Fibroblast of villous mesenchyme (primary cell): ENCODE measurements around the gene STK32C. TPM values are rescaled to one million over a fixed set of nuclear protein-coding genes. Genes with fewer than 3 reads are reported as not detected.

Source experiments
- DNase-seq: peaks from one replicate; pipeline ENCODE4 v3.0.0-alpha.2; 2010; ENCODE audit warnings: low read depth
- H3K4me3 ChIP-seq: 2 replicates; pipeline ENCODE4 v1.5.1; 2011; ENCODE audit warnings: low read depth, mild to moderate bottlenecking, low read length
- CTCF ChIP-seq: IDR thresholded peaks from 2 replicates; pipeline ENCODE4 v1.5.1; 2012; ENCODE audit warnings: low read depth, mild to moderate bottlenecking, low read length; ENCODE audit not compliant: insufficient read depth
- total RNA-seq: library from RNA; depleted of rRNA; stranded (reverse); fragments of >200 nt; gene quantifications from 2 replicates; pipeline ENCODE4 v1.2.3, GENCODE V29; 2012

Gene STK32C
- total RNA-seq, 1 donor, result 8.6 TPM

GRCh38 chr10:132204781-132205473, 102.8 kb downstream of the STK32C start:
- no peak for TF ChIP-seq CTCF
- DNase-seq, result no peak
- H3K4me3 ChIP-seq, result no peak overlapping the region

- DNase-seq, result no peak
- no peak for TF ChIP-seq CTCF
Observed at GRCh38 chr10:132204078-132204780, 103.5 kb downstream of the STK32C start.

GRCh38 chr10:132203256-132204077, 104.3 kb downstream of the STK32C start:
- no peak for DNase-seq
- no peak overlapping the region for H3K4me3 ChIP-seq
- TF ChIP-seq CTCF, result no peak

More at GRCh38 chr10:132204078-132204780, 103.5 kb downstream of the STK32C start:
- no peak overlapping the region for H3K4me3 ChIP-seq

- no peak for TF ChIP-seq CTCF
- no peak for DNase-seq
- H3K4me3 ChIP-seq, result no peak overlapping the region
Observed at GRCh38 chr10:132202070-132202970, 105.4 kb downstream of the STK32C start.

GRCh38 chr10:132201111-132201969, 106.4 kb downstream of the STK32C start:
- DNase-seq, result no peak
- no peak for TF ChIP-seq CTCF
- H3K4me3 ChIP-seq, result no peak overlapping the region
